Duodenal mucosa (tissue), 2 donors: Measurements from ENCODE around the gene CENPW.
A peak's percentile ranks its signal among the peaks of the same experiment; 100 is the strongest.

Source experiments
- H3K27ac ChIP-seq: one replicate; pipeline ENCODE4 v1.7.0; 2013; ENCODE audit warnings: low read depth, low read length
- H3K27me3 ChIP-seq, 2 donors: one replicate each; pipeline ENCODE4 v1.7.0; 2013; ENCODE audit warnings: low read length in 2 of 2, control low read depth in 1 of 2; ENCODE audit not compliant: insufficient read depth in 2 of 2, control insufficient read depth in 1 of 2
- H3K36me3 ChIP-seq, 2 donors: one replicate each; pipeline ENCODE4 v1.7.0; 2013; ENCODE audit warnings: low read length in 2 of 2, control low read depth in 1 of 2; ENCODE audit not compliant: insufficient read depth in 2 of 2, control insufficient read depth in 1 of 2
- H3K4me1 ChIP-seq, 2 donors: one replicate each; pipeline ENCODE4 v1.7.0; 2013; ENCODE audit warnings: low read length in 2 of 2, control low read depth in 1 of 2; ENCODE audit not compliant: insufficient read depth in 2 of 2, control insufficient read depth in 1 of 2
- H3K4me3 ChIP-seq, 2 donors: one replicate each; pipeline ENCODE4 v1.7.0; 2013; ENCODE audit warnings: low read length in 2 of 2, low read depth in 1 of 2
- H3K9ac ChIP-seq, 2 donors: one replicate each; pipeline ENCODE4 v1.7.0; 2013; ENCODE audit warnings: low read length in 2 of 2, low read depth in 1 of 2
- H3K9me3 ChIP-seq, 2 donors: one replicate each; pipeline ENCODE4 v1.7.0; 2013; ENCODE audit warnings: low read length in 2 of 2, control low read depth in 1 of 2; ENCODE audit not compliant: control insufficient read depth in 1 of 2

The CENPW gene

DNA sequence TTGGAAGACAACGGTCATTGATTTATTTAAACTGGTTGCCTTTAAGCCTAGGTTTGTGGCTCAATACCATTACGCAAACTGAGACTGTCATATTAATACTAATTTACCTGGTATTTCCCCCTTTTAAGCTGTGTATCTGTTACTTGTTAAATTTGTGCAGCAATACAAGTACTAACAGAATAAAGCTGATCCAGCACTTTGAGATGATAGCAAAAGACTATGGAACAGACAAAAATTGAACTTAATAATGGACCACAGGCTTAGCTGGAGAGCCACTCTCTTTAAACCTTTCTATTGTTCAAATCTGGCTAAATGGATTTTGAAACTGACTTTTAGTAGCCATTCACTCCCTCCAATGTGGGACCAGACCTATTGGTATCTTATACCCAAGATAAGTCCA lies 6.2 kb upstream of the CENPW start:
- no peak overlapping the region for H3K4me3 ChIP-seq

DNA sequence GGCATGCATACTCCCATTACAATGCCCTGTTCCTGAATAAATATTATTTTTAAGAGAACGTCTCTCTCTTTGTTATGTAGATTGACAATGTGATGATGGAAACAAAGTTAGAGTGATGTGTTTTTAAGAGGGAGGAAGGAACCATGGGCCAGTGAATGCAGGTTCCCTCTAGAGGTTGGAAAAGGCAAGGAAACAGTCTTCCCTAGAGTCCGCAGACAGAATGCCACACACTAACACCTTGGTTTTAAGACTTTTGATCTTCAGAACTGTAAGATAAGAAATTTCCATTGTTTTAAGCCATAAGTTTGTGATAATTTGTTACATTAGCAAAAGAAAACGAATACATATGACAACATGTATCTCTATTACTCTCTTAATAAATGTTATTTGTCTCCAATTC lies 4.7 kb upstream of the CENPW start:
- Histone ChIP-seq H3K4me3 (no peak overlapping the region), H3K9me3 (no peaks in the 10 kb centered on the region), H3K9ac (no peak overlapping the region), H3K27ac (no peak overlapping the region), H3K4me1 (peaks cover 0 to under 1% of the 10 kb centered on the region in 2 donors), H3K36me3 (no peaks in the 10 kb centered on the region), H3K27me3 (no peaks in the 10 kb centered on the region)

More for the DNA sequence above, 6.2 kb upstream of the CENPW start:
- no peaks in the 10 kb centered on the region for H3K9me3 ChIP-seq
- H3K27ac ChIP-seq = no peak overlapping the region
- no peaks in the 10 kb centered on the region for H3K4me1 ChIP-seq
- H3K9ac ChIP-seq = no peak overlapping the region
- H3K27me3 ChIP-seq = no peaks in the 10 kb centered on the region
- H3K36me3 ChIP-seq = no peaks in the 10 kb centered on the region

DNA sequence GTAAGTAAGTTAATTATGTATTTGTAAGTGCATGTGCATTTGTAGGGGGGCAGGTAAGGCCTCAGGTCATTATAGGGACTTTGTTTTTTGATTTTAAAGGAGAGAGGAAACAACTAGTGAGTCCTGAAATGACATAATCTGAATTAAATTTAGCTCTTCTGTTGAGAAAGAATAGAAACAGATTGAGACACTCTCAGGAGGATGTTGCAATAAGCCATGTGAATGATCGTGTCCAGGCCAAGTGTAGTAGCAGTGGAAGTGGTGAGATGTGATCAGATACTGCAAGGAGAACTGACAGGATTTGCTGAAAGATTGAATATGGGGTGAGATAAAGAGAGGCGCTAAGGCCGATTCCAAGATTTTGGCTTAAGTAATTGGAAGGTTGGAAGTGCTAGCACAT lies 2.6 kb upstream of the CENPW start:
- Histone ChIP-seq H3K4me3 (no peak overlapping the region), H3K36me3 (no peaks in the 10 kb centered on the region), H3K27ac (no peak overlapping the region), H3K9ac (no peak overlapping the region), H3K27me3 (no peaks in the 10 kb centered on the region), H3K9me3 (no peaks in the 10 kb centered on the region), H3K4me1 (peaks cover 14 to 16% of the 10 kb centered on the region in 2 donors)

DNA sequence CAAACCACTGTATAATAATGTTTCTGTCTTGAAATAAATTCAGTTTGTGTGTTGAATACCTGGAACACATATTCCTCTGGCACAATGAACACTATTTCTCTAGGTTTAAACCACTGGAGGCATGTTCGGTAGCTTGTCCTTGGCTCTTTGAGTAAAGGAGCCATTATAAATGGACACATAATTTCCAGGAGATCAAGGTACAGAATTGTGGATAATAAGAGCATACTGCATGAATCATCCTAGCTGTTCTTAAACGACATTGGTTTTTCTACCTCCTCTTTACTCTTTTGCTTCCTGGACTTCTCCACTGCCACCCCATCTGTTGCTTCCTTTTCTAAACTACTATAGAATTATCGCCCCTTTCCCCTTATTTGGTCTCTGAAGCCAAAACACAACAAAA lies 1.2 kb downstream of the CENPW start:
- no peaks in the 10 kb centered on the region for H3K36me3 ChIP-seq
- H3K27ac ChIP-seq = no peak overlapping the region
- H3K4me1 ChIP-seq = peaks cover 14 to 16% of the 10 kb centered on the region in 2 donors
- no peaks in the 10 kb centered on the region for H3K27me3 ChIP-seq
- H3K9me3 ChIP-seq = no peaks in the 10 kb centered on the region
- H3K9ac ChIP-seq = peak overlapping the region; percentile 55 to 75
- H3K4me3 ChIP-seq = peak overlapping the region; percentile 91 to 96

DNA sequence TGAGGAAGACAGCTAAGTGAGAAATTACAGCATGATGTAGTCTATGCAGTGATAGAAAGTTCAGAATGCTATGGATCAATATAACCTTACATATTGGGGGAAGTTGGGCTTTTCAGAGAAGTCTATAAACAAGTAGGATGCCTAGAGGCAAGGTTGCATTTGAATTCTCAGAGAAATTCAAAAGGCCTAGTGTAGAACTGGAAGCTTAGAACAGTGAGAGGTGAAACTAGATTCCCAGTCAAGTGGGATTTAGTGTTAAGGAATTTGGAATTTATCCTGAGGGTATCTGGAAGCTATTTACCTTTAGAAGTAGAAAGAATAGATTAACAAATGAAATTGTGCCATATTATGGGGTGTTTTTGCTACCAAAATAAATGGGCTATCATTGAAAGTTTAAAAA lies 4.3 kb downstream of the CENPW start:
- Histone ChIP-seq H3K27me3 (no peaks in the 10 kb centered on the region), H3K4me3 (no peak overlapping the region), H3K36me3 (no peaks in the 10 kb centered on the region), H3K4me1 (peaks cover 14 to 16% of the 10 kb centered on the region in 2 donors), H3K27ac (no peak overlapping the region), H3K9ac (no peak overlapping the region), H3K9me3 (no peaks in the 10 kb centered on the region)

DNA sequence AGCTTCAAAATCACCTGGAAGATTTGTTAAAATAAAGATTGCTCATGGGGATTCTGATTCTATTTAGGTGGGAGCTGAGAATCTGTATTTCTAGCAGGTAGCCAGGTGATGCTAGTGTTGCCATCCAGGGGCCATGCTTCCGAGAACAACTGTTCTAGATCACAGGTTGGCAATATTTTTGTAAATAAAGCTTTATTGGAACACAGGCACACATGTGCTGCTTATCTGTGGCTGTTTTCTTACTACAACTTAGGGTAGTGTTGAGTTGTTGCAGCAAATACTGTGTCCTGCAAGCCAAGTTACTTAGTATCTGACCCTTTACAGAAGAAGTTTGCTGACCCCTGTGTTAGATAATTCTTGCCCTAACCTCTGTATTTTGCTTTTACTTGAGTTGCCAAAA lies 12.0 kb downstream of the CENPW start:
- Histone ChIP-seq H3K4me1 (no peaks in the 10 kb centered on the region), H3K9ac (no peak overlapping the region), H3K27me3 (no peaks in the 10 kb centered on the region), H3K36me3 (no peaks in the 10 kb centered on the region), H3K9me3 (no peaks in the 10 kb centered on the region), H3K27ac (no peak overlapping the region), H3K4me3 (no peak overlapping the region)

DNA sequence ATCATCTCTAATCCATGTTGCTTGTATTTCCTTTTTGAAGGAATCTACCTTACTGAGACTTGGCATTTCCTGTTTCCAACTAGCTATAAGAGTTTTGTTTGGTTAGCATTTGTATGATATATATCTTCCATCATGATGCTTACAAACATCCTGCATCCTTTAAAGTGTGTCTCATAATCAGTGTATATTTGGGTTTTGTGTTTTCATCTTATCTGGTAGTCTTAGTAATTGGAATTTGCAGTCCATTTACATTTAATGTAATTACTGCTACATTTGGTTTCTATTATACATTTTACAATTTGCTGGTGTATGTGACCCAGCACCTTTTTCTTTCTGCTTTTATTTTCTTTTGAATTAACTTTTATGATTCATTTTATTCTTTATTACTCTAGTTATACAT lies 12.6 kb downstream of the CENPW start:
- Histone ChIP-seq H3K4me3 (no peak overlapping the region), H3K27ac (no peak overlapping the region)

DNA sequence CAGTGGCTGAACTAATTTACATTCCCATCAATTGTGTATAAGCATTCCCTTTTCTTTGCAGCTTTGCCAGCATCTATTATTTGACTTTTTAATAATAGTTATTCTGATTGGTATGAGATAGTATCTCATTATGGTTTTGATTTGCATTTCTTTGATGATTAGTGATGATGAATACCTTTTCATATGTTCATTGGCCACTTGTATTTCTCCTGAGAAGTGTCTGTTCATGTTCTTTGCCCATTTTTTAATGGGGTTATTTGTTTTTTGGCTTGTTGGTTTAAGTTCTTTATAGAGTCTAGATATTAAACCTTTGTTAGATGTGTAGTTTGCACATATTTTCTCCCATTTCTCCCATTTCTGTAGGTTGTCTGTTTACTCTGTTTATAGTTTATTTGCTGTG lies 16.6 kb downstream of the CENPW start:
- H3K4me1 ChIP-seq = no peaks in the 10 kb centered on the region
- peaks cover 0 to 4% of the 10 kb centered on the region in 2 donors for H3K9me3 ChIP-seq
- H3K27ac ChIP-seq = no peak overlapping the region
- H3K9ac ChIP-seq = no peak overlapping the region
- H3K27me3 ChIP-seq = no peaks in the 10 kb centered on the region
- no peaks in the 10 kb centered on the region for H3K36me3 ChIP-seq
- no peak overlapping the region for H3K4me3 ChIP-seq

More for the DNA sequence above, 12.6 kb downstream of the CENPW start:
- Histone ChIP-seq H3K9me3 (no peaks in the 10 kb centered on the region), H3K27me3 (no peaks in the 10 kb centered on the region), H3K4me1 (no peaks in the 10 kb centered on the region), H3K9ac (no peak overlapping the region), H3K36me3 (no peaks in the 10 kb centered on the region)

DNA sequence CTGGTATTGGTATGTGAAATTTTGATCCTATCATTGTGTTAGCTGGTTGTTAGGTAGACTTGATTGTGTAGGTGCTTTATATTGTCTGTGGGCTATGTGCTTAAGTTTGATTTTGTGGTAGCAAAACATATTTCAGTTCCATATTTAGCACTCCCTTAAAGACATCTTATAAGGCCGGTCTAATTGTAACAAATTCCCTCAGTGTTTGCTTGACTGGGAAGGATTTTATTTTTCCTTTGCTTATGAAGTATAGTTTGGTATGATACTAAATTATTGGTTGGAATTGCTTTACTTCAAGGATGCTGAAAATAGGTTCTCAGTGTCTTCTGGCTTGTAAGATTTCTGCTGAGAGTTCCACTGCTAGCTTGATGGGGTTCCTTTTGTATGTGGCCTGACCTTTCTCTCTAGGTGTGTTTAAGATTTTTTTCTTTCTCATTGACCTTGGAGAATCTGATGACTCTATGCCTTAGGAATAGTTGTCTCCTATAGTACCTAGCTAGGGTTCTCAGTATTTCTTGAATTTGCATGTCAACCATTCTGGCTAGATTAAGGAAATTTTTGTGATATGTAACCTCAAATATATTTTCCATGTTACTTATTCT lies 20.1 kb downstream of the CENPW start:
- Histone ChIP-seq H3K9me3 (peaks cover 0 to 4% of the 10 kb centered on the region in 2 donors), H3K27me3 (no peaks in the 10 kb centered on the region), H3K9ac (no peak overlapping the region), H3K4me1 (no peaks in the 10 kb centered on the region), H3K36me3 (no peaks in the 10 kb centered on the region), H3K4me3 (no peak overlapping the region), H3K27ac (no peak overlapping the region)

DNA sequence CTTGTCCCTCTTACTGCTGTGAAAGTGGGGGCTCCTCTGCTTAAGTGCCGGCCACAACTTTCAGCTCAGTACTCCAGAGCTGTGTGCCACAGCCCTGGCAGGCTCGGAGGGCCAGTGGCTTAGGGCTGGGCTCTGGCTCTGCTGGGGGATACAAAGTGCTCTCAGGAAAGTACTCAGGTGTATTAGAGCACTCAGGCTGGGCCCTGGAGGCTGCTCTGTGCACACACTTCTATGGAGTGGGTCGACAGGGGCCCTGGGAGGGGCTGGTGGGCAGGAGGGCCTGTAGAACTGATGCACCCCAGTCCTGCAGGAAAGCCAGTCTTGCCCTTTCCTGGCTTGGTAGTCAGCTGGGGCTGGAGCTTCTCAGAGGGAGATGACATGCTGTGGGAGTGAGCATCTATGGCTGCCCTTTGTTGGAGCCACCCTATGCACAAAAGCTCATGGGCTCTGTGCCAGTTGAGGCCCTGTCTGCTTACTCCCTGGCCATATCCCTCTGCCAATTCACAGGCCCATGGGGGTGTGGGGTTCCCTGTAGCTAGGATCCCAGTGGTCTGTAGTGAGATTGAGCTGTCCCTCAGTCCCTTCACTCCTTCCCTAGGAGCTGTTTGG lies 22.0 kb downstream of the CENPW start:
- no peak overlapping the region for H3K27ac ChIP-seq
- H3K4me3 ChIP-seq = no peak overlapping the region
- H3K4me1 ChIP-seq = no peaks in the 10 kb centered on the region
- no peaks in the 10 kb centered on the region for H3K27me3 ChIP-seq
- no peak overlapping the region for H3K9ac ChIP-seq
- H3K36me3 ChIP-seq = no peaks in the 10 kb centered on the region
- peaks cover 0 to 4% of the 10 kb centered on the region in 2 donors for H3K9me3 ChIP-seq
